Measurements from ENCODE around the gene BRWD1.

DNA sequence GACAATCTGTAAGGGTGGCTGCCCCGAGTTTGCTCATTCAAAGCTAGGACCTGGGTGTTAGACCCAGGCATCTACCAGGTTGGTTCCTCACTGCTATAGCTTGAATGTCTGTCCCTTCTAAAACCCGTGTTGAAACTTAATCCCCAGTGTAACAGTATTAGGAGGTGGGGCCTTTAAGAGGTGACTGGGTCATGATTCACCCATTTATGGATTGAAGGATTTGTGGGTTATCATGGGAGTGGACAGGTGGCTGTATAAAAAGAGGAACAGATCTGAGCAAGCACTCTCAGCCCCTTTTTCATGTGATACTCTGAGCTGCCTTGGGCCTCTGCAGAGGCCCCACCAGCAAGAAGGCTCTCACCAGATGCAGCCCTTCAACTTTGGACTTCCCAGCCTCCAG lies 159.6 kb downstream of the BRWD1 start:
- TF ChIP-seq POLR2AphosphoS5 (IDR thresholded peaks at IDR 0.05) (no peak), CTCF (IDR thresholded peaks at IDR 0.05) (no peak), EP300 (IDR thresholded peaks at IDR 0.05; ENCODE audit: low read depth) (no peak), POLR2A (IDR thresholded peaks at IDR 0.05) (no peak)

All from transverse colon (tissue), 4 donors.